ENCODE measurements around the gene KRTAP5-7.

GRCh38 chr11:71488681-71489270 lies 38.3 kb upstream of the KRTAP5-7 start:
- TF ChIP-seq CTCF (IDR thresholded peaks at IDR 0.05; ENCODE audit: low read depth, low read length, missing input control) (no peak), ATF3 (IDR thresholded peaks at IDR 0.05) (no peak), JUND (IDR thresholded peaks at IDR 0.05) (no peak), GABPA (IDR thresholded peaks at IDR 0.05 in 1 of 2, conservative IDR thresholded peaks at IDR 0.05 in 1 of 2) (no peak), YY1 (IDR thresholded peaks at IDR 0.05) (no peak), NR2F2 (IDR thresholded peaks at IDR 0.05) (no peak), MAX (IDR thresholded peaks at IDR 0.05) (no peak), FOXA1 (IDR thresholded peaks at IDR 0.05) (no peak), HNF4A (conservative IDR thresholded peaks at IDR 0.05) (no peak), TAF1 (conservative IDR thresholded peaks at IDR 0.05) (no peak)
